GM19099 (cell line): Measurements from ENCODE around the gene DNMBP.

Experiments used
- POLR2A ChIP-seq: IDR thresholded peaks from 3 replicates; pipeline ENCODE4 v1.6.1; 2011; ENCODE audit warnings: low read depth; ENCODE audit not compliant: insufficient read length; ENCODE audit errors: extremely low read depth

The DNMBP gene

GRCh38 chr10:99982728-99983127 lies 27.0 kb downstream of the DNMBP start:
- TF ChIP-seq POLR2A = no peak

- no peak for TF ChIP-seq POLR2A
Measured at GRCh38 chr10:99981581-99982199, 28.1 kb downstream of the DNMBP start.

- TF ChIP-seq POLR2A = no peak
Measured at GRCh38 chr10:99979066-99979685, 30.6 kb downstream of the DNMBP start.

- TF ChIP-seq POLR2A = no peak
Measured at GRCh38 chr10:99977916-99978315, 31.8 kb downstream of the DNMBP start.

GRCh38 chr10:99976886-99977665 lies 32.7 kb downstream of the DNMBP start:
- no peak for TF ChIP-seq POLR2A

GRCh38 chr10:99975942-99976809 lies 33.6 kb downstream of the DNMBP start:
- TF ChIP-seq POLR2A = no peak

GRCh38 chr10:99975106-99975829 lies 34.5 kb downstream of the DNMBP start:
- no peak for TF ChIP-seq POLR2A

- no peak for TF ChIP-seq POLR2A
Measured at GRCh38 chr10:99973190-99973589, 36.6 kb downstream of the DNMBP start.

- no peak for TF ChIP-seq POLR2A
Measured at GRCh38 chr10:99967961-99968360, 41.8 kb downstream of the DNMBP start.

- no peak for TF ChIP-seq POLR2A
Measured at GRCh38 chr10:99966306-99966705, 43.4 kb downstream of the DNMBP start.

- TF ChIP-seq POLR2A = no peak
Measured at GRCh38 chr10:99965700-99966099, 44.0 kb downstream of the DNMBP start.

- no peak for TF ChIP-seq POLR2A
Measured at GRCh38 chr10:99964791-99965190, 45.0 kb downstream of the DNMBP start.

GRCh38 chr10:99958806-99959205 lies 50.9 kb downstream of the DNMBP start:
- TF ChIP-seq POLR2A = no peak

- no peak for TF ChIP-seq POLR2A
Measured at GRCh38 chr10:99958302-99958701, 51.4 kb downstream of the DNMBP start.
